HepG2 (cell line): Measurements from ENCODE around the gene HACL1. TPM values are rescaled to one million over a fixed set of nuclear protein-coding genes. Genes with fewer than 3 reads are reported as not detected.

Experiments
- BATF2 ChIP-seq: sonication (generic); formaldehyde crosslinking; IDR thresholded peaks from 2 replicates; pipeline ENCODE4 v1.8.0; 2022; ENCODE audit warnings: mild to moderate bottlenecking, missing genetic modification reagents, moderate library complexity
- CENPT ChIP-seq: sonication (generic); formaldehyde crosslinking; IDR thresholded peaks from 2 replicates; pipeline ENCODE4 v1.8.0; 2022; ENCODE audit warnings: low read depth, mild to moderate bottlenecking, moderate library complexity, missing genetic modification reagents
- CHCHD3 ChIP-seq: sonication (generic); formaldehyde crosslinking; IDR thresholded peaks from 2 replicates; pipeline ENCODE4 v1.8.0; 2022; ENCODE audit warnings: mild to moderate bottlenecking, missing genetic modification reagents, moderate library complexity
- FOXA1 ChIP-seq, 2 experiments: fragments of 450-650 bp in 1 of 2; sonication (generic) in 1 of 2; formaldehyde crosslinking in 1 of 2; IDR thresholded peaks; 2 replicates each; pipeline versions ENCODE4 v1.4.0 to v1.6.1; 2016 to 2020; ENCODE audit warnings: missing genetic modification reagents in 1 of 2
- IKZF4 ChIP-seq: sonication (generic); formaldehyde crosslinking; IDR thresholded peaks from 2 replicates; pipeline ENCODE4 v1.5.1; 2020; ENCODE audit warnings: borderline replicate concordance, mild to moderate bottlenecking, low read depth, missing genetic modification reagents; ENCODE audit errors: not compliant biosample characterization
- REXO4 ChIP-seq: sonication (generic); formaldehyde crosslinking; IDR thresholded peaks from 2 replicates; pipeline ENCODE4 v1.8.0; 2022; ENCODE audit warnings: missing genetic modification reagents, mild to moderate bottlenecking, borderline replicate concordance
- SNAI1 ChIP-seq: sonication (generic); formaldehyde crosslinking; IDR thresholded peaks from 2 replicates; pipeline ENCODE4 v1.5.0; 2020; ENCODE audit warnings: mild to moderate bottlenecking, missing genetic modification reagents, borderline replicate concordance
- SP5 ChIP-seq: IDR thresholded peaks from 2 replicates; pipeline ENCODE4 v1.6.1; 2016; ENCODE audit warnings: low read depth, borderline replicate concordance
- TAF15 ChIP-seq: fragments of 200-400 bp; formaldehyde crosslinking; IDR thresholded peaks from one replicate; pipeline ENCODE4 v1.6.1; 2018; ENCODE audit warnings: mild to moderate bottlenecking, low read depth, low read length; ENCODE audit not compliant: poor library complexity, severe bottlenecking
- TEF ChIP-seq: sonication (generic); formaldehyde crosslinking; IDR thresholded peaks from 2 replicates; pipeline ENCODE4 v1.5.0; 2020; ENCODE audit warnings: missing genetic modification reagents
- ZBTB38 ChIP-seq: sonication (generic); formaldehyde crosslinking; IDR thresholded peaks from 2 replicates; pipeline ENCODE4 v1.5.1; 2020; ENCODE audit warnings: mild to moderate bottlenecking, missing genetic modification reagents
- ZFP82 ChIP-seq: sonication (generic); formaldehyde crosslinking; IDR thresholded peaks from 2 replicates; pipeline ENCODE4 v1.5.1; 2020; ENCODE audit warnings: mild to moderate bottlenecking, missing genetic modification reagents, borderline replicate concordance
- ZNF224 ChIP-seq: sonication (generic); formaldehyde crosslinking; IDR thresholded peaks from 2 replicates; pipeline ENCODE4 v1.5.0; 2020; ENCODE audit warnings: mild to moderate bottlenecking, missing genetic modification reagents
- ZNF275 ChIP-seq: sonication (generic); formaldehyde crosslinking; IDR thresholded peaks from 2 replicates; pipeline ENCODE4 v1.8.0; 2022; ENCODE audit warnings: missing genetic modification reagents, mild to moderate bottlenecking, inconsistent platforms, borderline replicate concordance
- ZNF280B ChIP-seq: sonication (generic); formaldehyde crosslinking; IDR thresholded peaks from 2 replicates; pipeline ENCODE4 v1.5.0; 2020; ENCODE audit warnings: missing genetic modification reagents, mild to moderate bottlenecking, borderline replicate concordance
- polyA plus RNA-seq, 8 experiments: library from polyadenylated mRNA; depleted of rRNA in 3 of 8; stranded (reverse) in 7 of 8; unstranded in 1 of 8; fragments of >200 nt; fragmentation: Illumina TruSeq in 4 of 8; extraction: Trizol in 4 of 8; gene quantifications; 2 replicates each; pipeline versions ENCODE4 v1.2.1 to v1.2.3, GENCODE V29; 2011 to 2016; ENCODE audit warnings: low read depth in 4 of 8, missing spikeins in 1 of 8, mixed read lengths in 1 of 8; ENCODE audit not compliant: insufficient read depth in 1 of 8
- total RNA-seq, 5 experiments: library from RNA; depleted of rRNA; stranded (reverse); fragments of >200 nt; fragmentation: Illumina TruSeq; extraction: Trizol; gene quantifications; 2 replicates each; pipeline ENCODE4 v1.2.3, GENCODE V29; 2016; ENCODE audit warnings: low read depth in 1 of 5
- TF ChIP-seq, protein P1 (sequence below): sonication (generic); formaldehyde crosslinking; IDR thresholded peaks from 2 replicates; pipeline ENCODE4 v1.5.0; 2020; ENCODE audit warnings: mild to moderate bottlenecking, missing genetic modification reagents, borderline replicate concordance
- TF ChIP-seq, protein P2 (sequence below): sonication (generic); formaldehyde crosslinking; IDR thresholded peaks from 2 replicates; pipeline ENCODE4 v1.4.0; 2020; ENCODE audit warnings: mild to moderate bottlenecking, missing genetic modification reagents

HACL1 gene
- total and polyA plus RNA-seq, 2 of the 13 experiments (the other 11 are each of a cell fraction or from before 2014, with no cell fraction given), result 22.1 to 25.7 TPM

GRCh38 chr3:15601399-15602145, at the start of gene HACL1, which contains the start of gene BTD (continued):
- TF ChIP-seq, protein P1, sequence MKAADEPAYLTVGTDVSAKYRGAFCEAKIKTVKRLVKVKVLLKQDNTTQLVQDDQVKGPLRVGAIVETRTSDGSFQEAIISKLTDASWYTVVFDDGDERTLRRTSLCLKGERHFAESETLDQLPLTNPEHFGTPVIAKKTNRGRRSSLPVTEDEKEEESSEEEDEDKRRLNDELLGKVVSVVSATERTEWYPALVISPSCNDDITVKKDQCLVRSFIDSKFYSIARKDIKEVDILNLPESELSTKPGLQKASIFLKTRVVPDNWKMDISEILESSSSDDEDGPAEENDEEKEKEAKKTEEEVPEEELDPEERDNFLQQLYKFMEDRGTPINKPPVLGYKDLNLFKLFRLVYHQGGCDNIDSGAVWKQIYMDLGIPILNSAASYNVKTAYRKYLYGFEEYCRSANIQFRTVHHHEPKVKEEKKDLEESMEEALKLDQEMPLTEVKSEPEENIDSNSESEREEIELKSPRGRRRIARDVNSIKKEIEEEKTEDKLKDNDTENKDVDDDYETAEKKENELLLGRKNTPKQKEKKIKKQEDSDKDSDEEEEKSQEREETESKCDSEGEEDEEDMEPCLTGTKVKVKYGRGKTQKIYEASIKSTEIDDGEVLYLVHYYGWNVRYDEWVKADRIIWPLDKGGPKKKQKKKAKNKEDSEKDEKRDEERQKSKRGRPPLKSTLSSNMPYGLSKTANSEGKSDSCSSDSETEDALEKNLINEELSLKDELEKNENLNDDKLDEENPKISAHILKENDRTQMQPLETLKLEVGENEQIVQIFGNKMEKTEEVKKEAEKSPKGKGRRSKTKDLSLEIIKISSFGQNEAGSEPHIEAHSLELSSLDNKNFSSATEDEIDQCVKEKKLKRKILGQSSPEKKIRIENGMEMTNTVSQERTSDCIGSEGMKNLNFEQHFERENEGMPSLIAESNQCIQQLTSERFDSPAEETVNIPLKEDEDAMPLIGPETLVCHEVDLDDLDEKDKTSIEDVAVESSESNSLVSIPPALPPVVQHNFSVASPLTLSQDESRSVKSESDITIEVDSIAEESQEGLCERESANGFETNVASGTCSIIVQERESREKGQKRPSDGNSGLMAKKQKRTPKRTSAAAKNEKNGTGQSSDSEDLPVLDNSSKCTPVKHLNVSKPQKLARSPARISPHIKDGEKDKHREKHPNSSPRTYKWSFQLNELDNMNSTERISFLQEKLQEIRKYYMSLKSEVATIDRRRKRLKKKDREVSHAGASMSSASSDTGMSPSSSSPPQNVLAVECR (CRISPR knock-in tag), result peak; percentile 94; the same call in 1 of the 2 replicates
- TF ChIP-seq CHCHD3 (CRISPR knock-in tag) (no peak), CENPT (CRISPR knock-in tag) (0 out of 2 replicates have a peak, but pooled peaks have one; percentile 47), SNAI1 (CRISPR knock-in tag) (peak; percentile 2; the same call in 1 of the 2 replicates), ZNF280B (CRISPR knock-in tag) (no peak; the same call in 1 of the 2 replicates), ZFP82 (CRISPR knock-in tag) (no peak), SP5 (CRISPR knock-in tag) (peak; percentile 68; the same call in 1 of the 2 replicates), FOXA1 (IDR thresholded peaks at IDR 0.05) (peak; percentile 76), FOXA1 (CRISPR knock-in tag; IDR thresholded peaks at IDR 0.05) (peak; percentile 99), ZNF275 (CRISPR knock-in tag) (0 out of 2 replicates have a peak, but pooled peaks have one; percentile 35), BATF2 (no peak), ZNF224 (CRISPR knock-in tag) (no peak; the same call in 1 of the 2 replicates), TAF15 (peak; percentile 71), TEF (no peak), ZBTB38 (CRISPR knock-in tag) (no peak; the same call in 1 of the 2 replicates), IKZF4 (CRISPR knock-in tag) (no peak), REXO4 (CRISPR knock-in tag) (no peak)
- TF ChIP-seq, protein P2, sequence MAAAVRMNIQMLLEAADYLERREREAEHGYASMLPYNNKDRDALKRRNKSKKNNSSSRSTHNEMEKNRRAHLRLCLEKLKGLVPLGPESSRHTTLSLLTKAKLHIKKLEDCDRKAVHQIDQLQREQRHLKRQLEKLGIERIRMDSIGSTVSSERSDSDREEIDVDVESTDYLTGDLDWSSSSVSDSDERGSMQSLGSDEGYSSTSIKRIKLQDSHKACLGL (CRISPR knock-in tag), result no peak
